BE2C (cell line): ENCODE data around the gene DMXL1.

ENCODE experiments used
- DNase-seq: peaks from one replicate; pipeline ENCODE4 v3.0.0-alpha.2; 2020
- H3K27me3 ChIP-seq: fragments of 250-450 bp; sonication (Bioruptor Pico); 2 replicates; pipeline ENCODE4 v1.5.1; 2020; ENCODE audit warnings: mild to moderate bottlenecking
- H3K36me3 ChIP-seq: fragments of 250-450 bp; sonication (Bioruptor Pico); 2 replicates; pipeline ENCODE4 v1.5.1; 2020; ENCODE audit warnings: mild to moderate bottlenecking
- H3K4me1 ChIP-seq: fragments of 250-450 bp; sonication (Bioruptor Pico); 2 replicates; pipeline ENCODE4 v1.5.1; 2020
- H3K4me3 ChIP-seq: 2 replicates; pipeline ENCODE4 v1.5.1; 2011; ENCODE audit warnings: low read depth, low read length
- H3K9me3 ChIP-seq: fragments of 250-450 bp; sonication (Bioruptor Pico); 2 replicates; pipeline ENCODE4 v1.5.1; 2020
- TF ChIP-seq, protein P1 (sequence below): IDR thresholded peaks from 2 replicates; pipeline ENCODE4 v1.5.1; 2012; ENCODE audit warnings: mild to moderate bottlenecking, low read depth, low read length

DMXL1 gene

GRCh38 chr5:119079318-119079921 is 8.5 kb downstream of the DMXL1 start:
- no peak for DNase-seq
- Histone ChIP-seq H3K9me3 (no peaks in the 10 kb centered on the region), H3K4me1 (no peaks in the 10 kb centered on the region), H3K36me3 (no peaks in the 10 kb centered on the region), H3K4me3 (no peak overlapping the region), H3K27me3 (no peaks in the 10 kb centered on the region)
- TF ChIP-seq, protein P1, sequence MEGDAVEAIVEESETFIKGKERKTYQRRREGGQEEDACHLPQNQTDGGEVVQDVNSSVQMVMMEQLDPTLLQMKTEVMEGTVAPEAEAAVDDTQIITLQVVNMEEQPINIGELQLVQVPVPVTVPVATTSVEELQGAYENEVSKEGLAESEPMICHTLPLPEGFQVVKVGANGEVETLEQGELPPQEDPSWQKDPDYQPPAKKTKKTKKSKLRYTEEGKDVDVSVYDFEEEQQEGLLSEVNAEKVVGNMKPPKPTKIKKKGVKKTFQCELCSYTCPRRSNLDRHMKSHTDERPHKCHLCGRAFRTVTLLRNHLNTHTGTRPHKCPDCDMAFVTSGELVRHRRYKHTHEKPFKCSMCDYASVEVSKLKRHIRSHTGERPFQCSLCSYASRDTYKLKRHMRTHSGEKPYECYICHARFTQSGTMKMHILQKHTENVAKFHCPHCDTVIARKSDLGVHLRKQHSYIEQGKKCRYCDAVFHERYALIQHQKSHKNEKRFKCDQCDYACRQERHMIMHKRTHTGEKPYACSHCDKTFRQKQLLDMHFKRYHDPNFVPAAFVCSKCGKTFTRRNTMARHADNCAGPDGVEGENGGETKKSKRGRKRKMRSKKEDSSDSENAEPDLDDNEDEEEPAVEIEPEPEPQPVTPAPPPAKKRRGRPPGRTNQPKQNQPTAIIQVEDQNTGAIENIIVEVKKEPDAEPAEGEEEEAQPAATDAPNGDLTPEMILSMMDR: no peak

DNA sequence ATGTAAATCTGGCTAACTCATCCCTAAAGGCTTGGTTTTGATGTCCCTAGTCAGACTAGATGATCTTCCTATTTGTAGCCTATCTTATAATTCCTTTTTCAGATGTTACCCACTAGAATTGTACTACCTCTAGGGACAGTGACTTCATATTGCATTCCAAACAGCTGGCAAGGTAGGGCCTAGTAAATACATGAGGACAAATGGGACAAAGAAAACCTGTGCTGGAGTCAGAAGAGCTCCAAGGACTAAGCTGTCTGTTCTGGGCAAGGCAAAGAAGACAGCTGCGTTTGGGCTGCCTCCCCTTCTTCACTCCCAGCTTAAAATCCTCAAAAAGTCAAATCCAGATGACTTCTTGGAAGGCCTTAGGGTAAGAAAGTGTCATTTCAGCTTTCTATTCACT is 10.0 kb downstream of the DMXL1 start:
- H3K27me3 ChIP-seq: no peaks in the 10 kb centered on the region
- TF ChIP-seq, protein P1: no peak
- no peak for DNase-seq
- no peaks in the 10 kb centered on the region for H3K36me3 ChIP-seq
- H3K4me1 ChIP-seq: no peaks in the 10 kb centered on the region
- no peak overlapping the region for H3K4me3 ChIP-seq
- H3K9me3 ChIP-seq: no peaks in the 10 kb centered on the region

DNA sequence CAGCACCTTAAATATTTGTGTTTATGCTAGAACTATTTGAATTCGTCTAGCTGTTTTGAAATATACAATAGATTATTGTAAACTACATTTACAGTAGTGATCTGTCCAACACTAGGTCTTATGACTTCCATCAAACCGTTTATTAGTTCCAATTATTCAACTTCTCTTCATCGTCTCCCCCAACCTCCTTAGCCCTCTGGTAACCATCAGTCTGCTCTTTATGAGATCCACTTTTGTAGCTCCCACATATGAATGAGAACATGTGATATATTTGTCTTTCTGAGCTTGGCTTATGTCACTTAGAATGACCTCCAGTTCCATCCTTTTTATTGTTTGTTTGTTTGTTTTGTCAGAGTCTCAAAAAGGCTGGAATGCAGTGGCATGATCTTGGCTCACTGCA is 11.8 kb downstream of the DMXL1 start:
- H3K9me3 ChIP-seq: no peaks in the 10 kb centered on the region
- H3K36me3 ChIP-seq: no peaks in the 10 kb centered on the region
- TF ChIP-seq, protein P1: no peak

GRCh38 chr5:119083679-119084078 is 12.8 kb downstream of the DMXL1 start:
- H3K9me3 ChIP-seq: no peaks in the 10 kb centered on the region
- H3K4me3 ChIP-seq: no peak overlapping the region
- H3K36me3 ChIP-seq: no peaks in the 10 kb centered on the region
- no peak for DNase-seq
- TF ChIP-seq, protein P1: no peak
- H3K27me3 ChIP-seq: no peaks in the 10 kb centered on the region
- H3K4me1 ChIP-seq: no peaks in the 10 kb centered on the region

More for the DNA sequence above, 11.8 kb downstream of the DMXL1 start:
- no peaks in the 10 kb centered on the region for H3K27me3 ChIP-seq
- no peak for DNase-seq
- no peaks in the 10 kb centered on the region for H3K4me1 ChIP-seq
- no peak overlapping the region for H3K4me3 ChIP-seq

DNA sequence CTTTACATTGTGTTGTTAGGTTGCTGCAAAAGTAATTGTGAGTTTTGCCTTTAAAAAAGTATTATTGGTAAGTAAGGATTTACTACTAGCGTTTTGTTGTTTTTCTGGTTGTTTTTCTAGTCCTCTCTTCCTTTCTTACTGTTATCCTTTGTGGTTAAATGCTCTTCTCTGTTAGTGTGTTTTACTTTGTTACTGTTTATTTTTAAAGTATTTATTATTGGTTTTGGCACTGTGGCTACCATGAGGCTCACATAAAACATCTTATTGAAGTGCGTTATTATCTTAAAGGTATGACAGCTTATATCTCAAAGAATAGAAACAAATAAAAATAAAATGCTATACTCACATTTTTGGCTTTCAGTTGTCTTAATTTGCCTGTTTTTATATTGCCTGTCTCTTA is 17.6 kb downstream of the DMXL1 start:
- TF ChIP-seq, protein P1: no peak
- Histone ChIP-seq H3K9me3 (no peaks in the 10 kb centered on the region), H3K36me3 (no peaks in the 10 kb centered on the region)

GRCh38 chr5:119095611-119096010 is 24.7 kb downstream of the DMXL1 start:
- no peak for DNase-seq
- TF ChIP-seq, protein P1: no peak
- H3K4me3 ChIP-seq: no peak overlapping the region

More for the DNA sequence above, 17.6 kb downstream of the DMXL1 start:
- DNase-seq: no peak
- no peak overlapping the region for H3K4me3 ChIP-seq
- no peaks in the 10 kb centered on the region for H3K27me3 ChIP-seq
- H3K4me1 ChIP-seq: no peaks in the 10 kb centered on the region

More at GRCh38 chr5:119095611-119096010, 24.7 kb downstream of the DMXL1 start:
- H3K4me1 ChIP-seq: no peaks in the 10 kb centered on the region
- no peaks in the 10 kb centered on the region for H3K36me3 ChIP-seq
- H3K27me3 ChIP-seq: no peaks in the 10 kb centered on the region
- H3K9me3 ChIP-seq: no peaks in the 10 kb centered on the region
